ENCODE measurements around the gene HS1BP3. TPM values are rescaled to one million over a fixed set of nuclear protein-coding genes. Genes with fewer than 3 reads are reported as not detected.

HS1BP3 gene
- total RNA-seq, 3 donors from 2014 or later (not counting 1 experiment from before 2014, with no cell fraction given), result 17.4 to 25.7 (median 22.8) TPM

GRCh38 chr2:20575935-20576597, 74.8 kb downstream of the HS1BP3 start:
- H3K9me3 Mint-ChIP-seq, result no peaks in the 10 kb centered on the region
- Histone ChIP-seq H3K4me1 (ENCODE audit: control insufficient read depth, insufficient read depth, low read length) (peaks cover 20% of the 10 kb centered on the region), H3K9me3 (ENCODE audit: control insufficient read depth, insufficient read depth, low read length) (no peaks in the 10 kb centered on the region), H3K27me3 (ENCODE audit: control insufficient read depth, insufficient read depth, low read length) (no peaks in the 10 kb centered on the region), H3K4me3 (ENCODE audit: low read length) (no peak overlapping the region), H3K36me3 (ENCODE audit: control insufficient read depth, insufficient read depth, low read length) (no peaks in the 10 kb centered on the region), H3K27ac (ENCODE audit: low read length) (peak overlapping the region; percentile 78)
- peak overlapping the region; percentile 86 for H3K4me3 Mint-ChIP-seq
- no peak for TF ChIP-seq CTCF (IDR thresholded peaks at IDR 0.05)
- no peaks in the 10 kb centered on the region for H3K36me3 Mint-ChIP-seq
- H3K4me1 Mint-ChIP-seq, result peaks cover 17 to 18% of the 10 kb centered on the region in 2 donors
- intact Hi-C loops (cut with micrococcal nuclease), result loop anchor here (2.0 to 5.0 kb wide), 3 partner anchors 76 to 674 kb away; partner anchors contain the start of genes HS1BP3, RHOB and TTC32
- DNase-seq (no peak), ATAC-seq (peak in 2 of 3 donors; percentile 1 to 5)
- peak overlapping the region; percentile 95 to 96 for H3K27ac Mint-ChIP-seq
- WGBS (ENCODE audit: insufficient coverage), result 92% methylated on average over 9 of the region's 9 CpGs
- no peaks in the 10 kb centered on the region for H3K27me3 Mint-ChIP-seq (ENCODE audit: low read depth in 2 of 2)

- Mint-ChIP-seq H3K27ac (peak overlapping the region; percentile 95 to 96), H3K9me3 (no peaks in the 10 kb centered on the region), H3K27me3 (ENCODE audit: low read depth in 2 of 2) (no peaks in the 10 kb centered on the region), H3K36me3 (no peaks in the 10 kb centered on the region), H3K4me1 (peaks cover 17 to 18% of the 10 kb centered on the region in 2 donors), H3K4me3 (no peak overlapping the region)
- TF ChIP-seq CTCF (IDR thresholded peaks at IDR 0.05), result no peak
- Histone ChIP-seq H3K9me3 (ENCODE audit: control insufficient read depth, insufficient read depth, low read length) (no peaks in the 10 kb centered on the region), H3K36me3 (ENCODE audit: control insufficient read depth, insufficient read depth, low read length) (no peaks in the 10 kb centered on the region), H3K4me3 (ENCODE audit: low read length) (no peak overlapping the region), H3K27ac (ENCODE audit: low read length) (no peak overlapping the region), H3K4me1 (ENCODE audit: control insufficient read depth, insufficient read depth, low read length) (peaks cover 20% of the 10 kb centered on the region), H3K27me3 (ENCODE audit: control insufficient read depth, insufficient read depth, low read length) (no peaks in the 10 kb centered on the region)
- intact Hi-C loops (cut with micrococcal nuclease), result loop anchor here (5.0 kb wide), 2 partner anchors 77 to 673 kb away; partner anchors contain the start of genes HS1BP3 and TTC32
- 86% methylated on average over 5 of the region's 5 CpGs for WGBS (ENCODE audit: insufficient coverage)
- ATAC-seq, result no peak
- no peak for DNase-seq
These were observed 75.5 kb downstream of the HS1BP3 start for GRCh38 chr2:20575414-20575813.

DNA sequence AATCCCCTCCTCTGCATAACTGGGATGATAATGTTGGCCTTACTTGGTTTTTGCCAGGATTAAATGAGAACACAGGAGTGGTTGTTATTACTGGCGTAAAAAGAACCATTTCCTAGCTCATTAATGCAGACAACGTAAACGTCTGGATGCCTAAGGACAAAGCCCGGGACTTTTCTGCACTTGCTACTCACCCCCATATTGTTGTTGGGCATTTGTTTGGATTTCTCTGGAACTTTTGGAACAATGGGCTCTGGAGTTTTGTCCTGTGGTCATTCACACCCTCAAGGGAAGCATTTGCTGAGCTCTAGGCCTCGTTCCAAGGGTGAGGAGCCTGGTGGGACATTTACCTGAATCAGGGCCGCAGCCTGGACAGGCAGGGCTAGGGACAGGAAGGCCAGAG, 76.0 kb downstream of the HS1BP3 start:
- no peak for TF ChIP-seq CTCF (IDR thresholded peaks at IDR 0.05)
- H3K36me3 Mint-ChIP-seq, result no peaks in the 10 kb centered on the region
- peak overlapping the region in 1 of 2 donors; percentile 95 for H3K27ac Mint-ChIP-seq
- H3K27me3 Mint-ChIP-seq (ENCODE audit: low read depth in 2 of 2), result no peaks in the 10 kb centered on the region
- H3K4me1 Mint-ChIP-seq, result peaks cover 17 to 18% of the 10 kb centered on the region in 2 donors
- H3K27me3 ChIP-seq (ENCODE audit: control insufficient read depth, insufficient read depth, low read length), result no peaks in the 10 kb centered on the region
- H3K36me3 ChIP-seq (ENCODE audit: control insufficient read depth, insufficient read depth, low read length), result no peaks in the 10 kb centered on the region
- intact Hi-C loops (cut with micrococcal nuclease), result loop anchor here (5.0 kb wide), 2 partner anchors 77 to 673 kb away; partner anchors contain the start of genes HS1BP3 and TTC32
- H3K27ac ChIP-seq (ENCODE audit: low read length), result no peak overlapping the region
- peaks cover 20% of the 10 kb centered on the region for H3K4me1 ChIP-seq (ENCODE audit: control insufficient read depth, insufficient read depth, low read length)
- no peak for ATAC-seq
- H3K9me3 ChIP-seq (ENCODE audit: control insufficient read depth, insufficient read depth, low read length), result no peaks in the 10 kb centered on the region
- H3K9me3 Mint-ChIP-seq, result no peaks in the 10 kb centered on the region
- 88% methylated on average over 6 of the region's 6 CpGs for whole genome bisulfite sequencing (ENCODE audit: insufficient coverage)
- no peak for DNase-seq
- H3K4me3 Mint-ChIP-seq, result no peak overlapping the region
- H3K4me3 ChIP-seq (ENCODE audit: low read length), result no peak overlapping the region

Data from natural killer cell (primary cell).